Stimulated activated CD4-positive, alpha-beta T cell treated with anti-CD3 and anti-CD28 coated beads, Interleukin-15, amount 100 ng/mL, for 48 hours (primary cell): ENCODE measurements around the gene NT5M.
"Not testable (repeated sequence)": the region's sequence is repeated elsewhere in the genome, so short reads cannot be mapped to it uniquely, and the experiment has no call there.

ENCODE experiments used
- DNase-seq, 2 donors: peaks; one replicate each; pipeline ENCODE4 v3.0.0-alpha.2; 2020; ENCODE audit warnings: low read depth in 2 of 2

NT5M gene

GRCh38 chr17:17375841-17376240, 72.7 kb downstream of the NT5M start:
- no peak for DNase-seq

GRCh38 chr17:17376362-17376761, 73.2 kb downstream of the NT5M start:
- DNase-seq, result no peak

- DNase-seq, result no peak
These were observed 74.1 kb downstream of the NT5M start for GRCh38 chr17:17377071-17377967.

- no peak for DNase-seq
These were observed 76.2 kb downstream of the NT5M start for GRCh38 chr17:17379197-17379991.

GRCh38 chr17:17380145-17380925, 77.2 kb downstream of the NT5M start:
- DNase-seq, result no peak

- no peak for DNase-seq
These were observed 78.4 kb downstream of the NT5M start for GRCh38 chr17:17381446-17382064.

- DNase-seq, result no peak
These were observed 78.9 kb downstream of the NT5M start for GRCh38 chr17:17382065-17382459.

GRCh38 chr17:17382971-17383370, 79.8 kb downstream of the NT5M start:
- no peak for DNase-seq

GRCh38 chr17:17383431-17384290, 80.5 kb downstream of the NT5M start:
- not testable (repeated sequence) for DNase-seq

- DNase-seq, result no peak
These were observed 81.1 kb downstream of the NT5M start for GRCh38 chr17:17384291-17384615.

- DNase-seq, result no peak
These were observed 81.8 kb downstream of the NT5M start for GRCh38 chr17:17384961-17385360.

GRCh38 chr17:17385491-17385890, 82.3 kb downstream of the NT5M start:
- DNase-seq, result no peak

GRCh38 chr17:17386094-17386800, 83.1 kb downstream of the NT5M start:
- DNase-seq, result no peak

GRCh38 chr17:17387017-17387497, 83.9 kb downstream of the NT5M start:
- no peak for DNase-seq

- no peak for DNase-seq
These were observed 84.6 kb downstream of the NT5M start for GRCh38 chr17:17387498-17388362.

GRCh38 chr17:17388657-17389496, 85.7 kb downstream of the NT5M start:
- no peak for DNase-seq

- peak; percentile 45 to 53 for DNase-seq
These were observed 88.6 kb downstream of the NT5M start for GRCh38 chr17:17391668-17392370.
